Hepatocyte (in vitro differentiated cells): Measurements from ENCODE around the gene KCNJ16. TPM values are rescaled to one million over a fixed set of nuclear protein-coding genes. Genes with fewer than 3 reads are reported as not detected.
A peak's percentile ranks its signal among the peaks of the same experiment; 100 is the strongest.

Source experiments
- DNase-seq: peaks from one replicate; pipeline ENCODE4 v3.0.0-alpha.2; 2016; ENCODE audit warnings: low spot score
- H2AFZ ChIP-seq: fragments of 200-600 bp; sonication (generic); 2 replicates; pipeline ENCODE4 v1.6.0; 2016; ENCODE audit warnings: antibody characterized with exemption, mild to moderate bottlenecking
- H3K27ac ChIP-seq: fragments of 200-600 bp; sonication (generic); 2 replicates; pipeline ENCODE4 v1.5.1; 2016; ENCODE audit warnings: mild to moderate bottlenecking
- H3K27me3 ChIP-seq: fragments of 200-600 bp; sonication (generic); 2 replicates; pipeline ENCODE4 v1.6.1; 2016
- H3K36me3 ChIP-seq: fragments of 200-600 bp; sonication (generic); replicated peaks from 2 replicates; pipeline ENCODE4 v1.5.1; 2016; ENCODE audit warnings: low read depth; ENCODE audit not compliant: insufficient read depth
- H3K4me1 ChIP-seq: fragments of 200-600 bp; sonication (generic); 2 replicates; pipeline ENCODE4 v1.5.1; 2016; ENCODE audit warnings: mild to moderate bottlenecking, moderate library complexity; ENCODE audit not compliant: insufficient read depth
- H3K4me2 ChIP-seq: fragments of 200-600 bp; sonication (generic); 2 replicates; pipeline ENCODE4 v1.6.0; 2016
- H3K4me3 ChIP-seq: fragments of 200-600 bp; sonication (generic); 2 replicates; pipeline ENCODE4 v1.5.1; 2016; ENCODE audit warnings: mild to moderate bottlenecking
- H3K79me2 ChIP-seq: fragments of 200-600 bp; sonication (generic); 2 replicates; pipeline ENCODE4 v1.6.0; 2017; ENCODE audit warnings: mild to moderate bottlenecking
- H3K9me2 ChIP-seq: fragments of 200-600 bp; sonication (generic); replicated peaks from 2 replicates; pipeline ENCODE4 v1.6.0; 2017; ENCODE audit warnings: mild to moderate bottlenecking; ENCODE audit not compliant: insufficient read depth
- H3K9me3 ChIP-seq: fragments of 200-600 bp; sonication (generic); 2 replicates; pipeline ENCODE4 v1.5.1; 2016; ENCODE audit warnings: low read depth, mild to moderate bottlenecking
- H4K20me1 ChIP-seq: fragments of 200-600 bp; sonication (generic); 2 replicates; pipeline ENCODE4 v1.6.0; 2016; ENCODE audit warnings: mild to moderate bottlenecking; ENCODE audit not compliant: insufficient read depth, poor library complexity, severe bottlenecking
- EZH2 ChIP-seq: fragments of 200-600 bp; sonication (generic); IDR thresholded peaks from 2 replicates; pipeline ENCODE4 v1.6.1; 2016; ENCODE audit warnings: antibody characterized with exemption, mild to moderate bottlenecking, borderline replicate concordance
- EZH2phosphoT487 ChIP-seq: fragments of 200-600 bp; sonication (generic); IDR thresholded peaks from one replicate; pipeline ENCODE4 v1.6.1; 2018; ENCODE audit warnings: antibody characterized with exemption, mild to moderate bottlenecking, low read depth, moderate library complexity; ENCODE audit not compliant: unreplicated experiment, severe bottlenecking
- WGBS: methylation state at CpG from one replicate; pipeline ENCODE4 v1.1.6; 2016; ENCODE audit warnings: low lambda C conversion rate; ENCODE audit errors: missing lambda C conversion rate; 5-methylcytosine and 5-hydroxymethylcytosine counted together
- polyA plus RNA-seq: library from polyadenylated mRNA; unstranded; fragments of >200 nt; fragmentation: Nextera tagmentation; extraction: Ambion mirVana; gene quantifications from 2 replicates; pipeline ENCODE4 v1.2.1, GENCODE V29; 2016
- total RNA-seq: library from RNA; depleted of rRNA; stranded (reverse); fragments of >200 nt; gene quantifications from 2 replicates; pipeline ENCODE4 v1.2.3, GENCODE V29; 2014
- TF ChIP-seq, protein P1 (sequence below): fragments of 200-600 bp; sonication (generic); IDR thresholded peaks from 2 replicates; pipeline ENCODE4 v1.5.1; 2016; ENCODE audit warnings: antibody characterized with exemption, mild to moderate bottlenecking; ENCODE audit not compliant: poor library complexity

The KCNJ16 gene
- total and polyA plus RNA-seq, 2 experiments from 2014 or later = 2.7 to 40.6 TPM

DNA sequence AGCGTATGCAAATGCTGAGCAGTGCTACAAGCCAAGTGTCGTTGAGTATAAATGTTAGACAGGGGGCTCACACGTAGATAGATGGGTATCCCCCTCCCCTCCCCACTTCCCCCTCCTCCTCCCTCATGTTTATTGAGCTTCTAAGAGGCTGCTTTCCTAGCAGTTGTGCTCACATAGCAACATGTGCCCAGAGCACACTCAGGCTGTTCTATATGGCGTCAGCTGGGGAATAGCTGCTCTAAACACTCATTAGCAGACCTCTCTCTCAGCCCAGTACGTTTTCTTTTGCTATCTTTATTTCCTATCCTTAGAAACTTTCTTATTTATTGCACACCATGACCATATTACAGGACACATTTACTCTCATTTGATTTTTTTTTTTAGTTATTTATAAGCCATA lies 96.1 kb downstream of the KCNJ16 start:
- Histone ChIP-seq H3K4me3 (peak overlapping the region; percentile 5), H3K9me3 (no peaks in the 10 kb centered on the region), H3K4me2 (peak overlapping the region; percentile 97), H4K20me1 (no peaks in the 10 kb centered on the region), H3K9me2 (no peaks in the 10 kb centered on the region), H2AFZ (no peak overlapping the region), H3K4me1 (no peaks in the 10 kb centered on the region), H3K36me3 (no peaks in the 10 kb centered on the region), H3K79me2 (peaks cover 9% of the 10 kb centered on the region), H3K27ac (no peak overlapping the region), H3K27me3 (peaks cover 32% of the 10 kb centered on the region)
- TF ChIP-seq, protein P1, sequence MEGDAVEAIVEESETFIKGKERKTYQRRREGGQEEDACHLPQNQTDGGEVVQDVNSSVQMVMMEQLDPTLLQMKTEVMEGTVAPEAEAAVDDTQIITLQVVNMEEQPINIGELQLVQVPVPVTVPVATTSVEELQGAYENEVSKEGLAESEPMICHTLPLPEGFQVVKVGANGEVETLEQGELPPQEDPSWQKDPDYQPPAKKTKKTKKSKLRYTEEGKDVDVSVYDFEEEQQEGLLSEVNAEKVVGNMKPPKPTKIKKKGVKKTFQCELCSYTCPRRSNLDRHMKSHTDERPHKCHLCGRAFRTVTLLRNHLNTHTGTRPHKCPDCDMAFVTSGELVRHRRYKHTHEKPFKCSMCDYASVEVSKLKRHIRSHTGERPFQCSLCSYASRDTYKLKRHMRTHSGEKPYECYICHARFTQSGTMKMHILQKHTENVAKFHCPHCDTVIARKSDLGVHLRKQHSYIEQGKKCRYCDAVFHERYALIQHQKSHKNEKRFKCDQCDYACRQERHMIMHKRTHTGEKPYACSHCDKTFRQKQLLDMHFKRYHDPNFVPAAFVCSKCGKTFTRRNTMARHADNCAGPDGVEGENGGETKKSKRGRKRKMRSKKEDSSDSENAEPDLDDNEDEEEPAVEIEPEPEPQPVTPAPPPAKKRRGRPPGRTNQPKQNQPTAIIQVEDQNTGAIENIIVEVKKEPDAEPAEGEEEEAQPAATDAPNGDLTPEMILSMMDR = no peak
- no peak for TF ChIP-seq EZH2
- TF ChIP-seq EZH2phosphoT487 = no peak
- 64% methylated on average over 5 of the region's 5 CpGs for WGBS
- DNase-seq = no peak

- Histone ChIP-seq H3K4me1 (no peaks in the 10 kb centered on the region), H3K9me3 (no peaks in the 10 kb centered on the region), H3K27ac (no peak overlapping the region), H3K4me2 (peak overlapping the region; percentile 97), H2AFZ (no peak overlapping the region), H4K20me1 (no peaks in the 10 kb centered on the region), H3K27me3 (peaks cover 32% of the 10 kb centered on the region), H3K36me3 (no peaks in the 10 kb centered on the region), H3K9me2 (no peaks in the 10 kb centered on the region), H3K4me3 (no peak overlapping the region), H3K79me2 (peaks cover 9% of the 10 kb centered on the region)
- TF ChIP-seq, protein P1 = no peak
- TF ChIP-seq EZH2phosphoT487 (no peak), EZH2 (no peak)
- WGBS = 92% methylated on average over 2 of the region's 2 CpGs
- no peak for DNase-seq
These were observed 97.4 kb downstream of the KCNJ16 start for GRCh38 chr17:70172449-70172848.

DNA sequence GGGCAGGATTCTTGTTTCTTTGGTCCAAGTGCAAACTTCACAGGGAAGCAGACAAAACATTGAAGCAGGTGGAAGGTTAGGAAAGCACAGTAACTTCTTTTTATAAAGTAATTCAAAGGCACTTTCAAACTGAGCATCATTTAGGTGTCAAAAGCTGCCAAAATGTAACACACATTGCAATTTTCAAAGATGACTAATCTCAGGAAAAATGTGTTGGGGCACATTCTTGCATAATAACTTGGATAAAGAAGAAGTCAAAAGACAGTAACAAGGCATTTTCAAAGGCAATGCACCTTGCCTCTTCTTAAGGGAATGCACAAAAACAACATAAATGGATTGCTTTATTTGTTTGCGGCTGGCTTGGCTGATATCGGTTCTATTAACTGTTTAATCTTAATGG lies 97.9 kb downstream of the KCNJ16 start:
- H3K9me2 ChIP-seq = no peaks in the 10 kb centered on the region
- H4K20me1 ChIP-seq = no peaks in the 10 kb centered on the region
- H3K27me3 ChIP-seq = peaks cover 32% of the 10 kb centered on the region
- no peak overlapping the region for H3K4me3 ChIP-seq
- no peak overlapping the region for H2AFZ ChIP-seq
- TF ChIP-seq EZH2phosphoT487 (no peak), EZH2 (no peak)
- TF ChIP-seq, protein P1 = no peak
- 84% methylated on average over 2 of the region's 2 CpGs for WGBS
- H3K36me3 ChIP-seq = no peaks in the 10 kb centered on the region
- H3K79me2 ChIP-seq = peaks cover 9% of the 10 kb centered on the region
- peak overlapping the region; percentile 97 for H3K4me2 ChIP-seq
- H3K9me3 ChIP-seq = no peaks in the 10 kb centered on the region
- no peaks in the 10 kb centered on the region for H3K4me1 ChIP-seq
- H3K27ac ChIP-seq = no peak overlapping the region
- no peak for DNase-seq

DNA sequence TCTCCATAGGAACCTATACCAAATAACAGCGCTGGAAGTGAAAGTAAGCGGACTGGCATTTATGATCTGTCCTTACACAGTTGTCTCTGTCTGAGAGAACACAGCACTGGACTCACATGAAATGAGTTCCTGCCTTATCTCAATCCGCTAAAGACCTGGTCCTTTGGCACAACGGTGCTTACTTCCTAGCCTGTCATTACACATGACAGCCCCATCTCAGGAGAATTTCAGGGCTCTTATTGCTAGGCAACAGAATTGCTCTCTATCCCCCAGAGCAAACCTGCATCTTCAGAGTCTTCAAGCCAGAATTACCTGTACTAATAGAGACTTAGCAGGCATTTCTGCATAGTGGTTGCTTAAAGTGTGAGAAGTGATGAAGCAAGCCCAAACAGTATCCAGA lies 98.7 kb downstream of the KCNJ16 start:
- 38% methylated on average over 4 of the region's 4 CpGs for WGBS
- no peak overlapping the region for H2AFZ ChIP-seq
- H3K9me2 ChIP-seq = no peaks in the 10 kb centered on the region
- no peaks in the 10 kb centered on the region for H3K4me1 ChIP-seq
- peak; percentile 13 for DNase-seq
- peak overlapping the region; percentile 19 for H3K4me2 ChIP-seq
- H3K79me2 ChIP-seq = peaks cover 9% of the 10 kb centered on the region
- H3K4me3 ChIP-seq = no peak overlapping the region
- H3K27me3 ChIP-seq = peaks cover 32% of the 10 kb centered on the region
- no peaks in the 10 kb centered on the region for H3K9me3 ChIP-seq
- no peaks in the 10 kb centered on the region for H3K36me3 ChIP-seq
- TF ChIP-seq EZH2 (no peak), EZH2phosphoT487 (no peak)
- TF ChIP-seq, protein P1 = no peak
- H4K20me1 ChIP-seq = no peaks in the 10 kb centered on the region
- no peak overlapping the region for H3K27ac ChIP-seq
